ENCODE measurements around the gene CAMTA1.

GRCh38 chr1:7449750-7450149 is 664.5 kb downstream of the CAMTA1 start:
- TF ChIP-seq CTCF (IDR thresholded peaks at IDR 0.05) (no peak), EZH2phosphoT487 (IDR thresholded peaks at IDR 0.05) (no peak), EZH2 (IDR thresholded peaks at IDR 0.05) (no peak)

All from neural progenitor cell (in vitro differentiated cells).